KBM-7 (cell line): ENCODE measurements around the gene LMNB1.

ENCODE experiments used
- DNase-seq: peaks from one replicate; pipeline ENCODE4 v3.0.0-alpha.2; 2015
- in situ Hi-C: fragments of 300-500 bp; cut with MboI; formaldehyde crosslinking; loops from 2 replicates; pipeline ENCODE4 v1.14.3; 2020; ENCODE audit warnings: low sequenced_read_pairs, low pct_unique_long_range_greater_than_20kb, mixed read lengths

Gene LMNB1

DNA sequence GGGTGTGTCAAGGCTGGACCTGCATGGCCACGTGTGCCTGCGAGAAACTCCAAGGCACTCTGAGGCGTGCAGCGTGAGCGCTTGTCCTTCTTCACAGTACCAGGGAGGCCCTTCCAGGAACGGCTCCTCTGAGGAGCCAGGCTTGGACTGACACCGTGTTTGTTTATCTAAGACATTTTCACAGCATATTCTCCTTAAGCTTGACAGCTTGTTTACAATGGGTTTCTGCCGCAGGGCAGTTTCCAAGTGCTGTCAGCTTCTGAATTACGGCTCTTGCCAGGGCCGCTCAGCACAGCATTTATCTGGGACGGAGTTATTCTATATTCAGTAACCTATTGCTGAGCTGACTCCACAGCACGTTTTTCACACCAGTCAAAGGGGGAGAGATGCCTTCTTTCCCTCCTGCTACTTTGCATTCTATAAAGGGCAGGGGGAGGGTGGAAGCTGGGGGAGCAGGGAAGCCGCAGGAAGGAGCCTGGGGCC is 98.4 kb downstream of the LMNB1 start:
- no peak for DNase-seq
- in situ Hi-C loops: no loop called here

DNA sequence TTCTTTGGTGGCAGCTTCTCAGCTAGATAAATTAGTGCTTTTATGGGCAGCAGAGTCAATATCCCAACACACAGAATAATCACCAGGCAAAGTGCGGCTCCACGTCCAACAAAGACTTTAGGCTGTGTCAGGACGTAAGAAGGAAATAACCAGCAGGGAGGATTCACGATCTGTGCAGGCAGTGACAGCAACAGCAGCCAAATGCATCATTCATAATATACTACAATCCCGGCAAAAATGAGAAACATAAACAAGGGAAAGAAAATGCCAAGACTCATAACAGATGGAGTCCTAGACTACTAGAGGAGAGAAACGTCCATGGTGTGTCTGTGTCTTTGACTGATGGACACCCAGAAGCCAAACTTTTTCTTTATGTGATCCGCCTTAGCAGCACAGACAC is 100.7 kb downstream of the LMNB1 start:
- in situ Hi-C loops: no loop called here

DNA sequence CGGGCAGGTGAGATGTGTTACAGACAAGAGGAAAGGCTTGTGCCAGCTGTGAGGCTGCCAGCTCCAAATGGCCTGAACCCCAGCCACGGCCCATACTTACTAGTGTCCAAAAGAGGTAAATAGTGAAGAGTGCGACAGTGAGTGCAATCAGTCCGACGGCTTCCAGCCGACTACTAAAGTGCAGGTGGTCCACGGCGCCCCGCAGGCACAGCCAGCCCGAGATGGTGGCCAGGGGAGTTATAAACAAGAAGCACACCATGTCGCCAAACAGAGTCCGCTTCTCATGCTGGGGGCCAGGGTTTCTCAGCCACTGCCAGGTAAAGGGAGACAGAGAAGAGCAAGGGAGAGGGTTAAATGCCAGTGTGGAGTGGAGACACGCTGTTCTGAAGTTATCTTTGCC is 101.1 kb downstream of the LMNB1 start:
- in situ Hi-C loops: no loop called here
- DNase-seq: no peak

More for the DNA sequence above, 100.7 kb downstream of the LMNB1 start:
- no peak for DNase-seq

DNA sequence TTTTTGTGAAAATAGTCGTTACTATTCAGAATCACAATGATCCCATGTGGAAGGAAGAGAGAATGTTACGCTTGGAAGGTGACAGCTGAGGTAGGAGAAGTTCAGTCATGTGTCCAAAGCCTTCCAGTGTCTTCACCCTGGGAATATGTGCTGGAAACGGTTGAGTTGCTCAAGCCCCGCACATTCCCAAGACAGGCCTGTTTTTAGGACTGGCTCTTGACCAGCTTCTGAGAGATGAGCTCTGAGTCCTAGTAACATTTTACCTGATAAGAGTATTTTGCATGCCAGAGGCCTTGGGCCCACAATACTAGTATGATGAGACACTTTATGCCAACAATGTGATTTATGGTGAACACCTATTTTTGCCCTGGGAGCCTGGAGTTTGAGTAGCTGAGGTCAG is 101.7 kb downstream of the LMNB1 start:
- in situ Hi-C loops: no loop called here
- no peak for DNase-seq

DNA sequence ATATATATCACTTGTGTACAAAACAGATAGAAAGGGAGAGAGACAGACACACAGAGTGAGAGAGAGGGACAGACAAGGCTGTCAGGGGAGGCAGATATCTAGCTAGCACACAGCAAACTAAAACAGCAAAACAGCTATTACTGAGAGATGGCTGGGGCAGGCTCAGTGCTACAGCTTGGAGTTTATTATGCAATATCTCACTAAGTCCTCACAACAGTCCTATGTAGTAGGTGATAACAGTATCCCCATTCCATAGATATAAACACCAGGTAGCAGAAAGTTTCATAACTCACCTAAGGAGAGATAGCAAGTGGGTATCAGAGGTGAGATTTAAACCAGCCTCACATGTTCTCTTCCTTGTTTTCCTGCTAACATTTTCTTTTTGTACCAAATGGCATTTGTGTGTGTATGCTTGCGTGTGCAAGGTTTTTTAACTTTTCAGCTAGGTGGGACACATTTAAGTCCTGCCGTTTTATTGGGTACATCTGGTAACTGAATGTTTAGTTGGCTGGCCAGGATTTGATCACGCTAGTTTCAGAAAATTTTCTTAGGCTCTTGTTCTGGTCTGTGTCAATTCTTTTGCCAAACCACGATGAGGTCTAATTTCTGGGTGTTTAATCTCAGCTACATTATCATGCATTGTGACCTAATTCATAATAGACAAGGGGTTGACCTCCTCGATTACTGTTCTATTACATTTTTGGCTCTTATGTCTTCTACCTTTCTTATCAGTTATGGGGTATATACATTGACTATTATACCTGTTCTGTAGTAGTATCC is 105.1 kb downstream of the LMNB1 start:
- no peak for DNase-seq
- in situ Hi-C loops: no loop called here

DNA sequence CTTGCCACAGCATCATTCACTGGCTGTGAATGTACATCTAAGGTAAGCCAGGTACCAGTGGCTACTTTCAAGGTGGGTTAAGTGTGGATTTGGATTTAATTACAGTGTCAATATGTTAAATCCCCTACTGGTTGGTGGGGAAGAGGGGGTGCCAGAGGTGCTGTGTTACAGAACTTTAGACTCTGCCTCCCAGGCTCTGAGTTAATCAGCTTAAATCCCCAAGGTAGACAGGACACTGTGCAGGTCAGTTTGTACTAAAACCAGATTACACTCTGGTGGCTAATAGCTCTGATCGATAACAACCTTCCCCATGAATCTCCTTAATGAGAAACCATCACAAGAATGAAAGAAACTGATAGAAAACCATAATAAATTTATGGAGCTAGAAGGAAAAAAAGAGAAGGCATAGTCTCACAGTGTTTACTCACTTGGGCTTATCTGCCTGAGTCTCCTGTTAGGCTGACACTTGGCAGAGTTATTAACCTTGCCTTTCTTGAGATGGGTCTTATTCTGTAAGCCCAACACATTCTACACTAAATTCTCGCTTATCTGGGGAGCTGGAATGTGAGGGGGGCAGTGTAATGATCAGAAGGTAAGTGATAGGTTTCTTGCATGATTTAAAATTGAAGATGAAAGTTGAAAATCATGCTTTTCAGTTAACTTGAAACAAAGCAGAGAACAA is 106.8 kb downstream of the LMNB1 start:
- in situ Hi-C loops: no loop called here
- DNase-seq: no peak

DNA sequence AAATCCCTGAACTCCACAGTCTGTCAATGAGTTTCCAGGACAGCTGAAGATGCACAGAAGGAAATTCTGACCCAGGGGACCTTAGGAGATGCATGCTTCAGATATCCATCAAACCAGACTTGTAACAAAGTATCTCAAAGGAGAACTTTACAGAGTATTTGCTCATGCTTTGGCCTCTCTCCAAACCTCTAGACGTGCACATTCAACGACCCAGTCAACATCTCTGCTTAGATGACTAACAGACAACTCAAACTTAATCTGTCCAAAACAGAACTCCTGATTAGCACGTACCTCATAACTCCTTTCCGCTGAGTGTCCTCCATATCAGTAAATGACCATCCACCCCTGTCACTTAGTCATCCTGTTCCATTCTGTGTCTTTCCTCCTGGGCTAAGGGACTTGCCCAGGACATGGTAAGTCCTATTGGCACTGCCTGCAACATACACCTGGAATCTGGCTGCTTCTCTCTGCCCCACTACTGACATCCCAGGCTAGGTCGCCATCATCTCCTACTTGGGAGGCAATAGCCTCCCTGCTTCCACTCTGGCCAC is 107.4 kb downstream of the LMNB1 start:
- in situ Hi-C loops: no loop called here
- DNase-seq: peak; percentile 7
